C4-2B (cell line): ENCODE data around the gene SPINDOC.

Source experiments
- ZFX ChIP-seq: fragments of 450-650 bp; IDR thresholded peaks from 2 replicates; pipeline ENCODE4 v1.6.1; 2017
- TF ChIP-seq, protein P1 (sequence below): fragments of 450-650 bp; conservative IDR thresholded peaks from 2 replicates; pipeline ENCODE4 v1.5.1; 2017; ENCODE audit warnings: mild to moderate bottlenecking

DNA sequence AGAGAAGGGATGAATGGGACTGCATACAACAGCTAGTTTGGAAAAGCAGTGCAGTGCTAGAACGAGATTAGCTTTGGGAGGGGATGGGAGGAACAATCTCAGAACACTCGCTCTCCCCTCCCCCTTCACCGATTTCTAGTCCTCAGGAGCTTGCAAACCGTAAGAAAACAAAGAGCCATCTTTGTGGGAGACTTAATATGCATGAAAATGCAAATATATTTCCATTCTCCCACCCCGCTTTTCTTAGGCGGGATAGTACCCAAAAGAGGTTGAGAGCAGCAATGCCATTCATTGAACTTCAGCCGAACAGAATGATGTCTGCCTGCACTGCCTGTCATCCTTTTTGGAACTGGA, 1.1 kb downstream of the SPINDOC start:
- TF ChIP-seq, protein P1, sequence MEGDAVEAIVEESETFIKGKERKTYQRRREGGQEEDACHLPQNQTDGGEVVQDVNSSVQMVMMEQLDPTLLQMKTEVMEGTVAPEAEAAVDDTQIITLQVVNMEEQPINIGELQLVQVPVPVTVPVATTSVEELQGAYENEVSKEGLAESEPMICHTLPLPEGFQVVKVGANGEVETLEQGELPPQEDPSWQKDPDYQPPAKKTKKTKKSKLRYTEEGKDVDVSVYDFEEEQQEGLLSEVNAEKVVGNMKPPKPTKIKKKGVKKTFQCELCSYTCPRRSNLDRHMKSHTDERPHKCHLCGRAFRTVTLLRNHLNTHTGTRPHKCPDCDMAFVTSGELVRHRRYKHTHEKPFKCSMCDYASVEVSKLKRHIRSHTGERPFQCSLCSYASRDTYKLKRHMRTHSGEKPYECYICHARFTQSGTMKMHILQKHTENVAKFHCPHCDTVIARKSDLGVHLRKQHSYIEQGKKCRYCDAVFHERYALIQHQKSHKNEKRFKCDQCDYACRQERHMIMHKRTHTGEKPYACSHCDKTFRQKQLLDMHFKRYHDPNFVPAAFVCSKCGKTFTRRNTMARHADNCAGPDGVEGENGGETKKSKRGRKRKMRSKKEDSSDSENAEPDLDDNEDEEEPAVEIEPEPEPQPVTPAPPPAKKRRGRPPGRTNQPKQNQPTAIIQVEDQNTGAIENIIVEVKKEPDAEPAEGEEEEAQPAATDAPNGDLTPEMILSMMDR = no peak
- no peak for TF ChIP-seq ZFX
